Measurements from ENCODE around the gene PILRA. TPM values are rescaled to one million over a fixed set of nuclear protein-coding genes. Genes with fewer than 3 reads are reported as not detected.
A peak's percentile ranks its signal among the peaks of the same experiment; 100 is the strongest.
"Not testable (repeated sequence)": the region's sequence is repeated elsewhere in the genome, so short reads cannot be mapped to it uniquely, and the experiment has no call there.

The PILRA gene
- total and polyA plus RNA-seq, 10 of the 15 experiments (the other 5 are each of a cell fraction or from before 2014, with no cell fraction given): 6.6 to 43.3 (median 11.5) TPM

- Histone ChIP-seq H3K4me2 (ENCODE audit: control insufficient read depth, insufficient read depth) (peak overlapping the region; percentile 36; the same call in 1 of the 2 replicates), H3K36me3 (ENCODE audit: control insufficient read depth in 2 of 2, insufficient read depth in 2 of 2, low read length in 1 of 2) (peaks cover 11 to 35% of the 10 kb centered on the region in 2 experiments), H3K4me1 (ENCODE audit: control insufficient read depth, insufficient read depth, low read length) (peaks cover 15% of the 10 kb centered on the region), H3K27ac (ENCODE audit: control insufficient read depth, insufficient read depth) (peak overlapping the region; percentile 67), H3K79me2 (ENCODE audit: control insufficient read depth, insufficient read depth, low read length) (peaks cover 12% of the 10 kb centered on the region)
- H3K9me3 ChIP-seq (replicated peaks; ENCODE audit: control insufficient read depth, insufficient read depth, low read length); H3K27me3 ChIP-seq (replicated peaks in 1 of 2; ENCODE audit: control insufficient read depth in 2 of 2, insufficient read depth in 2 of 2, low read length in 1 of 2); H3K4me3 ChIP-seq; BruUV-seq (replicated peaks); H4K20me1 ChIP-seq (ENCODE audit: control insufficient read depth, insufficient read depth); in situ Hi-C loops (cut with MboI); H2AFZ ChIP-seq (ENCODE audit: control insufficient read depth, low read depth, low read length); H3K9ac ChIP-seq (ENCODE audit: control insufficient read depth, insufficient read depth, low read length): not testable (repeated sequence)
- ChIA-PET CTCF (interaction anchor here (0.6 to 7.0 kb wide), 22 partner anchors 10 to 262 kb away, joined by 3 to 69 read pairs (median 3); partner anchors contain the start of genes AP4M1, MCM7 and PILRB), SMC1A (ENCODE audit: uncharacterized antibody, unreplicated experiment) (interaction anchor here (0.6 to 4.4 kb wide), 9 partner anchors 10 to 211 kb away, joined by 3 to 25 read pairs (median 4); no protein-coding TSS in a partner anchor), RAD21 (ENCODE audit: unreplicated experiment) (interaction anchor here (1.0 to 5.0 kb wide), 7 partner anchors 63 to 212 kb away, joined by 3 to 15 read pairs (median 7); no protein-coding TSS in a partner anchor), POLR2A (interaction anchor here (0.5 kb wide), 1 partner anchor 8 kb away, joined by 3 read pairs; no protein-coding TSS in a partner anchor)
- intact Hi-C loops (cut with micrococcal nuclease; ENCODE audit: unreplicated experiment): loop anchor here (5.0 kb wide), 1 partner anchor 212 kb away; no protein-coding TSS in a partner anchor
- 1% methylated on average over 9 of the region's 13 CpGs for WGBS (ENCODE audit: insufficient coverage, insufficient replicate concordance, low lambda C conversion rate, missing lambda C conversion rate)
- peak; percentile 93 for DNase-seq (ENCODE audit: low read depth, low spot score)
- ATAC-seq: peak; percentile 96
- FAIRE-seq: peak; percentile 86
- peak; percentile 40; the same call in 1 of the 2 replicates for TF ChIP-seq CHD2 (IDR thresholded peaks at IDR 0.05; ENCODE audit: borderline replicate concordance, low read depth, low read length)
- TF ChIP-seq SKIL (IDR thresholded peaks at IDR 0.05; ENCODE audit: low read depth, poor library complexity, severe bottlenecking): peak; percentile 98
- TF ChIP-seq, protein P1, sequence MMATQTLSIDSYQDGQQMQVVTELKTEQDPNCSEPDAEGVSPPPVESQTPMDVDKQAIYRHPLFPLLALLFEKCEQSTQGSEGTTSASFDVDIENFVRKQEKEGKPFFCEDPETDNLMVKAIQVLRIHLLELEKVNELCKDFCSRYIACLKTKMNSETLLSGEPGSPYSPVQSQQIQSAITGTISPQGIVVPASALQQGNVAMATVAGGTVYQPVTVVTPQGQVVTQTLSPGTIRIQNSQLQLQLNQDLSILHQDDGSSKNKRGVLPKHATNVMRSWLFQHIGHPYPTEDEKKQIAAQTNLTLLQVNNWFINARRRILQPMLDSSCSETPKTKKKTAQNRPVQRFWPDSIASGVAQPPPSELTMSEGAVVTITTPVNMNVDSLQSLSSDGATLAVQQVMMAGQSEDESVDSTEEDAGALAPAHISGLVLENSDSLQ (IDR thresholded peaks at IDR 0.05): peak; percentile 60
- TF ChIP-seq TCF7 (IDR thresholded peaks at IDR 0.05; ENCODE audit: borderline replicate concordance): peak; percentile 89
- peak; percentile 49; the same call in 1 of the 2 replicates for TF ChIP-seq DPF2 (IDR thresholded peaks at IDR 0.05)
- TF ChIP-seq IKZF2 (IDR thresholded peaks at IDR 0.05): peak; percentile 62 to 68; a peak in 2 of 4 replicates
- peak in 1 of 2 experiments; percentile 68; a peak in 1 of 4 replicates for TF ChIP-seq SRF (IDR thresholded peaks at IDR 0.05; ENCODE audit: low read depth in 2 of 2, low read length in 2 of 2)
- peak; percentile 79 for TF ChIP-seq JUND (IDR thresholded peaks at IDR 0.05; ENCODE audit: low read depth, low read length)
- peak; percentile 50 for TF ChIP-seq RELA (IDR thresholded peaks at IDR 0.05; ENCODE audit: borderline replicate concordance, partially characterized antibody)
- TF ChIP-seq SMARCA5 (IDR thresholded peaks at IDR 0.05): peak; percentile 98
- peak; percentile 75 for TF ChIP-seq MEF2B (IDR thresholded peaks at IDR 0.05; ENCODE audit: partially characterized antibody, poor library complexity, severe bottlenecking)
- TF ChIP-seq, protein P2, sequence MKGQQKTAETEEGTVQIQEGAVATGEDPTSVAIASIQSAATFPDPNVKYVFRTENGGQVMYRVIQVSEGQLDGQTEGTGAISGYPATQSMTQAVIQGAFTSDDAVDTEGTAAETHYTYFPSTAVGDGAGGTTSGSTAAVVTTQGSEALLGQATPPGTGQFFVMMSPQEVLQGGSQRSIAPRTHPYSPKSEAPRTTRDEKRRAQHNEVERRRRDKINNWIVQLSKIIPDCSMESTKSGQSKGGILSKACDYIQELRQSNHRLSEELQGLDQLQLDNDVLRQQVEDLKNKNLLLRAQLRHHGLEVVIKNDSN (IDR thresholded peaks at IDR 0.05; ENCODE audit: borderline replicate concordance, extremely low read length, insufficient read depth, low read depth, low read length): peak; percentile 62
- peak; percentile 76 for TF ChIP-seq USF2 (IDR thresholded peaks at IDR 0.05; ENCODE audit: borderline replicate concordance, low read depth, low read length)
- TF ChIP-seq, protein P3, sequence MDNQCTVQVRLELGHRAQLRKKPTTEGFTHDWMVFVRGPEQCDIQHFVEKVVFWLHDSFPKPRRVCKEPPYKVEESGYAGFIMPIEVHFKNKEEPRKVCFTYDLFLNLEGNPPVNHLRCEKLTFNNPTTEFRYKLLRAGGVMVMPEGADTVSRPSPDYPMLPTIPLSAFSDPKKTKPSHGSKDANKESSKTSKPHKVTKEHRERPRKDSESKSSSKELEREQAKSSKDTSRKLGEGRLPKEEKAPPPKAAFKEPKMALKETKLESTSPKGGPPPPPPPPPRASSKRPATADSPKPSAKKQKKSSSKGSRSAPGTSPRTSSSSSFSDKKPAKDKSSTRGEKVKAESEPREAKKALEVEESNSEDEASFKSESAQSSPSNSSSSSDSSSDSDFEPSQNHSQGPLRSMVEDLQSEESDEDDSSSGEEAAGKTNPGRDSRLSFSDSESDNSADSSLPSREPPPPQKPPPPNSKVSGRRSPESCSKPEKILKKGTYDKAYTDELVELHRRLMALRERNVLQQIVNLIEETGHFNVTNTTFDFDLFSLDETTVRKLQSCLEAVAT (IDR thresholded peaks at IDR 0.05): peak; percentile 67
- TF ChIP-seq HDAC6 (IDR thresholded peaks at IDR 0.05; ENCODE audit: unreplicated experiment): peak; percentile 50
These were observed 28.6 kb upstream of the PILRA start for GRCh38 chr7:100344560-100345287.
